ENCODE measurements around the gene L2HGDH.

DNA sequence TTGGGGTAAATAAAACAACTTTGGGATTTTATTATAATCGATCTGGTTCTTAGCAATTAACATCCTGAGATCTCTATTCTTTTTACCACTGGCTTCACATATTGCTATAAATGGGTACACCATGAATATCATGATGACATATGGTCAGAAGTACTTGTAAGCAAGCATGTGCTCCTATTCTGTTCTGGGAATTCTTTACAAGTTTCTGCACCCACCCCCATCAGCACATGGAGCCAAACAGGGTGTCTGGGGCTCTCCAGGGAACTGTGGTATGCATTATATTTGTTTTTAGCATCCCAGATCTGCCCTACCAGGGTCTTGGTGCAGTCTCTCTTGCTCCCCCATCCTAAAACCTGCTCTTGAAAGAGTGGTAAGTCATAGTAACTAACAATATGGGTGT lies 31.4 kb upstream of the L2HGDH start:
- no peak for TF ChIP-seq CTCF (IDR thresholded peaks at IDR 0.05)
- no peak for TF ChIP-seq EP300 (IDR thresholded peaks at IDR 0.05)
- TF ChIP-seq POLR2AphosphoS2 (conservative IDR thresholded peaks at IDR 0.05; ENCODE audit: low read length) = no peak
- TF ChIP-seq, protein P1, sequence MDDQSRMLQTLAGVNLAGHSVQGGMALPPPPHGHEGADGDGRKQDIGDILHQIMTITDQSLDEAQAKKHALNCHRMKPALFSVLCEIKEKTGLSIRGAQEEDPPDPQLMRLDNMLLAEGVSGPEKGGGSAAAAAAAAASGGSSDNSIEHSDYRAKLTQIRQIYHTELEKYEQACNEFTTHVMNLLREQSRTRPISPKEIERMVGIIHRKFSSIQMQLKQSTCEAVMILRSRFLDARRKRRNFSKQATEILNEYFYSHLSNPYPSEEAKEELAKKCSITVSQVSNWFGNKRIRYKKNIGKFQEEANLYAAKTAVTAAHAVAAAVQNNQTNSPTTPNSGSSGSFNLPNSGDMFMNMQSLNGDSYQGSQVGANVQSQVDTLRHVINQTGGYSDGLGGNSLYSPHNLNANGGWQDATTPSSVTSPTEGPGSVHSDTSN (IDR thresholded peaks at IDR 0.05) = no peak
- TF ChIP-seq MAZ (IDR thresholded peaks at IDR 0.05; ENCODE audit: borderline replicate concordance, low read depth, low read length) = no peak
- TF ChIP-seq CHD4 (IDR thresholded peaks at IDR 0.05; ENCODE audit: borderline replicate concordance) = no peak
- no peak for TF ChIP-seq CBX8 (IDR thresholded peaks at IDR 0.05)
- TF ChIP-seq REST (IDR thresholded peaks at IDR 0.05) = no peak
- TF ChIP-seq POLR2A (IDR thresholded peaks at IDR 0.05; ENCODE audit: low read length) = no peak
- TF ChIP-seq MYC (IDR thresholded peaks at IDR 0.05; ENCODE audit: borderline replicate concordance, low read length) = no peak
- TF ChIP-seq EHF (CRISPR knock-in tag; IDR thresholded peaks at IDR 0.05) = no peak
- no peak for TF ChIP-seq RFX5 (IDR thresholded peaks at IDR 0.05)
- TF ChIP-seq NFE2L2 (conservative IDR thresholded peaks at IDR 0.05; ENCODE audit: low read length) = no peak
